ENCODE data around the gene TRMT10C. TPM values are rescaled to one million over a fixed set of nuclear protein-coding genes. Genes with fewer than 3 reads are reported as not detected.
A peak's percentile ranks its signal among the peaks of the same experiment; 100 is the strongest.

TRMT10C gene
- total and polyA plus RNA-seq, 9 of the 15 experiments (the other 6 are each of a cell fraction or from before 2014, with no cell fraction given) = 48.6 to 106 (median 63.9) TPM

GRCh38 chr3:101573449-101574387, 12.1 kb downstream of the TRMT10C start, which contains the start of gene PCNP (continued):
- TF ChIP-seq DDX20 (tag; IDR thresholded peaks at IDR 0.05; ENCODE audit: low read depth) (no peak), ZNF311 (CRISPR knock-in tag; IDR thresholded peaks at IDR 0.05) (no peak), ZNF347 (CRISPR knock-in tag; IDR thresholded peaks at IDR 0.05; ENCODE audit: low read depth) (no peak), GATAD2B (IDR thresholded peaks at IDR 0.05; ENCODE audit: borderline replicate concordance) (no peak), SIRT6 (IDR thresholded peaks at IDR 0.05; ENCODE audit: low read depth, low read length) (no peak), CREM (IDR thresholded peaks at IDR 0.05; ENCODE audit: low read depth) (peak; percentile 95), TCF7 (IDR thresholded peaks at IDR 0.05; ENCODE audit: borderline replicate concordance) (peak; percentile 86; the same call in 1 of the 2 replicates), ZNF23 (CRISPR knock-in tag; IDR thresholded peaks at IDR 0.05) (no peak), ZFP1 (CRISPR knock-in tag; IDR thresholded peaks at IDR 0.05) (no peak), HMG20B (CRISPR knock-in tag; IDR thresholded peaks at IDR 0.05) (no peak), GABPB2 (CRISPR knock-in tag; conservative IDR thresholded peaks at IDR 0.05) (no peak), NBN (IDR thresholded peaks at IDR 0.05; ENCODE audit: low read depth) (peak; percentile 88)
- TF ChIP-seq, protein P1, sequence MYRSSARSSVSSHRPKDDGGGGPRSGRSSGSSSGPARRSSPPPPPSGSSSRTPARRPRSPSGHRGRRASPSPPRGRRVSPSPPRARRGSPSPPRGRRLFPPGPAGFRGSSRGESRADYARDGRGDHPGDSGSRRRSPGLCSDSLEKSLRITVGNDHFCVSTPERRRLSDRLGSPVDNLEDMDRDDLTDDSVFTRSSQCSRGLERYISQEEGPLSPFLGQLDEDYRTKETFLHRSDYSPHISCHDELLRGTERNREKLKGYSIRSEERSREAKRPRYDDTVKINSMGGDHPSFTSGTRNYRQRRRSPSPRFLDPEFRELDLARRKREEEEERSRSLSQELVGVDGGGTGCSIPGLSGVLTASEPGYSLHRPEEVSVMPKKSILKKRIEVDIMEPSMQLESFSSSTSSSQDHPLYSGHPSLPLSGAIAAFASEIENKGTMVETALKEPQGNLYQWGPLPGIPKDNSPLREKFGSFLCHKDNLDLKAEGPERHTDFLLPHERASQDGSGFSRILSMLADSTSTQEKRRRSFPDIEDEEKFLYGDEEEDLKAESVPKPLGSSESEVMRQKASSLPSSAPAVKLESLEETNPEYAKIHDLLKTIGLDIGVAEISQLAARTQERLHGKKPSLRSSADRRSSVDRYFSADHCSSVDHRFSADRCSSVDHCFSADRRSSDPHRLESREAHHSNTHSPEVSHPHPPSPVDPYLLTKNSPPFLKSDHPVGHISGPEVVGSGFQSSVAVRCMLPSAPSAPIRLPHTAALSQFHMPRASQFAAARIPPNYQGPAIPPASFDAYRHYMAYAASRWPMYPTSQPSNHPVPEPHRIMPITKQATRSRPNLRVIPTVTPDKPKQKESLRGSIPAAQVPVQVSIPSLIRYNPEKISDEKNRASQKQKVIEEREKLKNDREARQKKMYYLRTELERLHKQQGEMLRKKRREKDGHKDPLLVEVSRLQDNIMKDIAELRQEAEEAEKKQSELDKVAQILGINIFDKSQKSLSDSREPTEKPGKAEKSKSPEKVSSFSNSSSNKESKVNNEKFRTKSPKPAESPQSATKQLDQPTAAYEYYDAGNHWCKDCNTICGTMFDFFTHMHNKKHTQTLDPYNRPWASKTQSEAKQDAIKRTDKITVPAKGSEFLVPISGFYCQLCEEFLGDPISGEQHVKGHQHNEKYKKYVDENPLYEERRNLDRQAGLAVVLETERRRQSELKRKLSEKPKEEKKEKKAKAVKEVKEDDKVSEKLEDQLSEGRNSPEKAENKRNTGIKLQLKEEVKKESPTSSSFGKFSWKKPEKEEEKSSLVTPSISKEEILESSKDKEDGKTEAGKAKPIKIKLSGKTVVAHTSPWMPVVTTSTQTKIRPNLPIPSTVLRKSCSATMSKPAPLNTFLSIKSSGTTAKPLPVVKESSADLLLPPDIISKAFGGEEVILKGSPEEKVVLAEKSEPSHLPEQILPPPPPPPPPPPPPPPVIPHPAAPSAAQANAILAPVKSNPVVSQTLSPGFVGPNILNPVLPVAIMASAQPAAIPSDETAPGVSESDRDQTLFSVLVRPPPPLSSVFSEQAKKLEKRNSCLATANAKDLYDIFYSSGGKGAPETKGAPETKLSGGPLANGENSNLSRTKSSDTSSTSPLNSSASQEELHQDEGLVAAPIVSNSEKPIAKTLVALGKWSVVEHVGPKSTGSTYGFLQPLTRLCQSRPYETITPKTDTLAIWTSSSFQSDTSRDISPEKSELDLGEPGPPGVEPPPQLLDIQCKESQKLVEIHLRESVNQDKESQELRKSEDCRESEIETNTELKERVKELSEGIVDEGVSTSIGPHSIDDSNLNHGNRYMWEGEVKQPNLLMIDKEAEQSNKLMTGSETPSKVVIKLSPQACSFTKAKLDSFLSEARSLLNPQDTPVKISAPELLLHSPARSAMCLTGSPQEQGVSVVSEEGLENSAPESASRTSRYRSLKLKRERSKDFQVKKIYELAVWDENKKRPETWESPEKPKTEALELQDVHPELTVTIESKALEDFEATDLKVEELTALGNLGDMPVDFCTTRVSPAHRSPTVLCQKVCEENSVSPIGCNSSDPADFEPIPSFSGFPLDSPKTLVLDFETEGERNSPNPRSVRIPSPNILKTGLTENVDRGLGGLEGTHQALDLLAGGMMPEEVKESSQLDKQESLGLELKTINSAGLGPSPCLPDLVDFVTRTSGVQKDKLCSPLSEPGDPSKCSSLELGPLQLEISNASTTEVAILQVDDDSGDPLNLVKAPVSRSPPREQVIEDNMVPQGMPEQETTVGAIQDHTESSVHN (IDR thresholded peaks at IDR 0.05; ENCODE audit: borderline replicate concordance in 1 of 2, low read depth in 1 of 2) = peak in 1 of 2 experiments; percentile 65; a peak in 1 of 4 replicates
- TF ChIP-seq, protein P2, sequence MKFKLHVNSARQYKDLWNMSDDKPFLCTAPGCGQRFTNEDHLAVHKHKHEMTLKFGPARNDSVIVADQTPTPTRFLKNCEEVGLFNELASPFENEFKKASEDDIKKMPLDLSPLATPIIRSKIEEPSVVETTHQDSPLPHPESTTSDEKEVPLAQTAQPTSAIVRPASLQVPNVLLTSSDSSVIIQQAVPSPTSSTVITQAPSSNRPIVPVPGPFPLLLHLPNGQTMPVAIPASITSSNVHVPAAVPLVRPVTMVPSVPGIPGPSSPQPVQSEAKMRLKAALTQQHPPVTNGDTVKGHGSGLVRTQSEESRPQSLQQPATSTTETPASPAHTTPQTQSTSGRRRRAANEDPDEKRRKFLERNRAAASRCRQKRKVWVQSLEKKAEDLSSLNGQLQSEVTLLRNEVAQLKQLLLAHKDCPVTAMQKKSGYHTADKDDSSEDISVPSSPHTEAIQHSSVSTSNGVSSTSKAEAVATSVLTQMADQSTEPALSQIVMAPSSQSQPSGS (CRISPR knock-in tag; IDR thresholded peaks at IDR 0.05) = peak; percentile 84; the same call in 1 of the 2 replicates
- TF ChIP-seq, protein P3, sequence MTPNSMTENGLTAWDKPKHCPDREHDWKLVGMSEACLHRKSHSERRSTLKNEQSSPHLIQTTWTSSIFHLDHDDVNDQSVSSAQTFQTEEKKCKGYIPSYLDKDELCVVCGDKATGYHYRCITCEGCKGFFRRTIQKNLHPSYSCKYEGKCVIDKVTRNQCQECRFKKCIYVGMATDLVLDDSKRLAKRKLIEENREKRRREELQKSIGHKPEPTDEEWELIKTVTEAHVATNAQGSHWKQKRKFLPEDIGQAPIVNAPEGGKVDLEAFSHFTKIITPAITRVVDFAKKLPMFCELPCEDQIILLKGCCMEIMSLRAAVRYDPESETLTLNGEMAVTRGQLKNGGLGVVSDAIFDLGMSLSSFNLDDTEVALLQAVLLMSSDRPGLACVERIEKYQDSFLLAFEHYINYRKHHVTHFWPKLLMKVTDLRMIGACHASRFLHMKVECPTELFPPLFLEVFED (CRISPR knock-in tag; conservative IDR thresholded peaks at IDR 0.05) = no peak
